ENCODE measurements around the gene CFAP299.
A peak's percentile ranks its signal among the peaks of the same experiment; 100 is the strongest.

The CFAP299 gene

GRCh38 chr4:80811406-80811805 is 475.9 kb downstream of the CFAP299 start:
- TF ChIP-seq CTCF (IDR thresholded peaks at IDR 0.05; ENCODE audit: poor library complexity, severe bottlenecking), result no peak
- Histone ChIP-seq H3K36me3 (ENCODE audit: low read depth) (no peaks in the 10 kb centered on the region), H3K4me1 (ENCODE audit: insufficient read depth, poor library complexity, severe bottlenecking) (no peaks in the 10 kb centered on the region), H3K9me3 (ENCODE audit: severe bottlenecking) (no peaks in the 10 kb centered on the region), H3K27me3 (ENCODE audit: insufficient read depth, poor library complexity, severe bottlenecking) (no peaks in the 10 kb centered on the region), H3K27ac (ENCODE audit: poor library complexity, severe bottlenecking) (no peak overlapping the region), H3K4me3 (ENCODE audit: severe bottlenecking) (no peak overlapping the region)
- ATAC-seq (ENCODE audit: low read depth), result no peak
- DNase-seq (ENCODE audit: low spot score), result no peak

- ATAC-seq (ENCODE audit: low read depth) (no peak), DNase-seq (ENCODE audit: low spot score) (no peak)
- H3K36me3 ChIP-seq (ENCODE audit: low read depth), result no peaks in the 10 kb centered on the region
- H3K4me1 ChIP-seq (ENCODE audit: insufficient read depth, poor library complexity, severe bottlenecking), result no peaks in the 10 kb centered on the region
- no peak for TF ChIP-seq CTCF (IDR thresholded peaks at IDR 0.05; ENCODE audit: poor library complexity, severe bottlenecking)
- no peak overlapping the region for H3K4me3 ChIP-seq (ENCODE audit: severe bottlenecking)
- no peak overlapping the region for H3K27ac ChIP-seq (ENCODE audit: poor library complexity, severe bottlenecking)
- H3K9me3 ChIP-seq (ENCODE audit: severe bottlenecking), result no peaks in the 10 kb centered on the region
- H3K27me3 ChIP-seq (ENCODE audit: insufficient read depth, poor library complexity, severe bottlenecking), result no peaks in the 10 kb centered on the region
These were observed 476.6 kb downstream of the CFAP299 start for GRCh38 chr4:80812145-80812544.

- Histone ChIP-seq H3K4me1 (ENCODE audit: insufficient read depth, poor library complexity, severe bottlenecking) (no peaks in the 10 kb centered on the region), H3K27me3 (ENCODE audit: insufficient read depth, poor library complexity, severe bottlenecking) (no peaks in the 10 kb centered on the region), H3K27ac (ENCODE audit: poor library complexity, severe bottlenecking) (no peak overlapping the region), H3K9me3 (ENCODE audit: severe bottlenecking) (no peaks in the 10 kb centered on the region), H3K4me3 (ENCODE audit: severe bottlenecking) (no peak overlapping the region), H3K36me3 (ENCODE audit: low read depth) (no peaks in the 10 kb centered on the region)
- no peak for ATAC-seq (ENCODE audit: low read depth)
- no peak for DNase-seq (ENCODE audit: low spot score)
- TF ChIP-seq CTCF (IDR thresholded peaks at IDR 0.05; ENCODE audit: poor library complexity, severe bottlenecking), result no peak
These were observed 478.7 kb downstream of the CFAP299 start for GRCh38 chr4:80814266-80814665.

- Histone ChIP-seq H3K9me3 (ENCODE audit: severe bottlenecking) (no peaks in the 10 kb centered on the region), H3K4me1 (ENCODE audit: insufficient read depth, poor library complexity, severe bottlenecking) (peaks cover 12% of the 10 kb centered on the region), H3K4me3 (ENCODE audit: severe bottlenecking) (no peak overlapping the region), H3K36me3 (ENCODE audit: low read depth) (no peaks in the 10 kb centered on the region), H3K27me3 (ENCODE audit: insufficient read depth, poor library complexity, severe bottlenecking) (no peaks in the 10 kb centered on the region), H3K27ac (ENCODE audit: poor library complexity, severe bottlenecking) (peak overlapping the region; percentile 43)
- DNase-seq (ENCODE audit: low spot score), result no peak
- peak; percentile 92 for ATAC-seq (ENCODE audit: low read depth)
- TF ChIP-seq CTCF (IDR thresholded peaks at IDR 0.05; ENCODE audit: poor library complexity, severe bottlenecking), result no peak
These were observed 496.1 kb downstream of the CFAP299 start for GRCh38 chr4:80831383-80832361.

DNA sequence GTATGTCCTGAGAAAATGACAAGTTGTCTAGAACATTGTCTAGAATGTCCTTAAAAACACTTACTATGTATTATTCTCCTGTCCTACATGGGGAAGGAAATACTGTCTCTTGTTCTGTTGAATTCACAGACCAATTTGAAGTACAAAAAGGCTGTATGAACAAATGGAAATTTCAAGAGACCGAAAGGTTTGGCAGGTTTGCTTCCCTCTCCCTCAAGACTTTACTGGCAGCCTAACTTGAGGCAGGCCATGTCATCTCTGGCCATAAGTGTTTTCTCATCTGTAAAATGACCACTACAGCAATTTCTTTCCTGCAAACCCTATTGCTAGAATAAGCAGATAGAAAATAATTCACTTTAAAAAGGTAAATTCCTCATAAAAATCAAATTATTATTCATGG is 503.8 kb downstream of the CFAP299 start:
- no peaks in the 10 kb centered on the region for H3K9me3 ChIP-seq (ENCODE audit: severe bottlenecking)
- no peaks in the 10 kb centered on the region for H3K27me3 ChIP-seq (ENCODE audit: insufficient read depth, poor library complexity, severe bottlenecking)
- no peak overlapping the region for H3K27ac ChIP-seq (ENCODE audit: poor library complexity, severe bottlenecking)
- H3K36me3 ChIP-seq (ENCODE audit: low read depth), result no peaks in the 10 kb centered on the region
- no peak for TF ChIP-seq CTCF (IDR thresholded peaks at IDR 0.05; ENCODE audit: poor library complexity, severe bottlenecking)
- ATAC-seq (ENCODE audit: low read depth) (no peak), DNase-seq (ENCODE audit: low spot score) (no peak)
- H3K4me1 ChIP-seq (ENCODE audit: insufficient read depth, poor library complexity, severe bottlenecking), result no peaks in the 10 kb centered on the region
- no peak overlapping the region for H3K4me3 ChIP-seq (ENCODE audit: severe bottlenecking)

Data from RWPE2 (cell line).